ENCODE results near the gene PCA3. TPM values are rescaled to one million over a fixed set of nuclear protein-coding genes. Genes with fewer than 3 reads are reported as not detected.

The PCA3 gene
- total and polyA plus RNA-seq, 2 donors (not counting 3 experiments of a cell fraction or from before 2014, with no cell fraction given) = 0.86 to 2.5 TPM

DNA sequence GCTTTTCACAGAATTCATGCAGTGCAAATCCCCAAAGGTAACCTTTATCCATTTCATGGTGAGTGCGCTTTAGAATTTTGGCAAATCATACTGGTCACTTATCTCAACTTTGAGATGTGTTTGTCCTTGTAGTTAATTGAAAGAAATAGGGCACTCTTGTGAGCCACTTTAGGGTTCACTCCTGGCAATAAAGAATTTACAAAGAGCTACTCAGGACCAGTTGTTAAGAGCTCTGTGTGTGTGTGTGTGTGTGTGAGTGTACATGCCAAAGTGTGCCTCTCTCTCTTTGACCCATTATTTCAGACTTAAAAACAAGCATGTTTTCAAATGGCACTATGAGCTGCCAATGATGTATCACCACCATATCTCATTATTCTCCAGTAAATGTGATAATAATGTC, 21.3 kb downstream of the PCA3 start:
- ChIA-PET POLR2A (no interaction called here), CTCF (interaction anchor here (1.0 to 1.5 kb wide), 2 partner anchors 9 to 24 kb away, joined by 4 read pairs; no protein-coding TSS in a partner anchor)
- FAIRE-seq = no peak
- H4K20me1 ChIP-seq (replicated peaks; ENCODE audit: control insufficient read depth, extremely low read depth, insufficient read depth, low read length) = no peaks in the 10 kb centered on the region
- no peaks in the 10 kb centered on the region for H3K79me2 ChIP-seq (ENCODE audit: control insufficient read depth, insufficient read depth, low read length)
- no peak overlapping the region for H3K27ac ChIP-seq (ENCODE audit: insufficient read depth, low read depth, low read length)
- H3K9me3 ChIP-seq (replicated peaks; ENCODE audit: control insufficient read depth, insufficient read depth, low read length) = no peaks in the 10 kb centered on the region
- H3K9me1 ChIP-seq (replicated peaks; ENCODE audit: control insufficient read depth, extremely low read depth, insufficient read depth, low read length) = no peaks in the 10 kb centered on the region
- no peak for DNase-seq (ENCODE audit: low read depth, low spot score)
- no peak overlapping the region for H2AFZ ChIP-seq (ENCODE audit: low read depth, low read length)
- no peak overlapping the region for H3K9ac ChIP-seq (replicated peaks; ENCODE audit: extremely low read depth, insufficient read depth, low read length)
- no peaks in the 10 kb centered on the region for H3K36me3 ChIP-seq (ENCODE audit: control insufficient read depth in 2 of 2, extremely low read depth in 1 of 2, insufficient read depth in 2 of 2, low read length in 2 of 2)
- no peak overlapping the region for H3K4me3 ChIP-seq (replicated peaks in 1 of 3; ENCODE audit: insufficient read depth in 1 of 3, low read depth in 1 of 3, low read length in 3 of 3)
- BruUV-seq (replicated peaks) = no TSS peak
- no peak for TF ChIP-seq JUN (IDR thresholded peaks at IDR 0.05; ENCODE audit: borderline replicate concordance, insufficient read depth, insufficient read length, low read depth)
- TF ChIP-seq POLR2A (IDR thresholded peaks at IDR 0.05; ENCODE audit: low read depth, low read length) = no peak
- no peak for TF ChIP-seq GATA2 (IDR thresholded peaks at IDR 0.05; ENCODE audit: insufficient read depth, insufficient read length, low read depth, low read length)
- no peak for TF ChIP-seq EZH2 (IDR thresholded peaks at IDR 0.05; ENCODE audit: borderline replicate concordance, low read depth, low read length, severe bottlenecking)
- TF ChIP-seq MYC (IDR thresholded peaks at IDR 0.05; ENCODE audit: low read depth, low read length) = no peak
- no peak for TF ChIP-seq FOS (IDR thresholded peaks at IDR 0.05; ENCODE audit: borderline replicate concordance, insufficient read depth, low read length)
- TF ChIP-seq POLR2AphosphoS5 (IDR thresholded peaks at IDR 0.05; ENCODE audit: insufficient read depth, low read depth, low read length) = no peak
- TF ChIP-seq, protein P1, sequence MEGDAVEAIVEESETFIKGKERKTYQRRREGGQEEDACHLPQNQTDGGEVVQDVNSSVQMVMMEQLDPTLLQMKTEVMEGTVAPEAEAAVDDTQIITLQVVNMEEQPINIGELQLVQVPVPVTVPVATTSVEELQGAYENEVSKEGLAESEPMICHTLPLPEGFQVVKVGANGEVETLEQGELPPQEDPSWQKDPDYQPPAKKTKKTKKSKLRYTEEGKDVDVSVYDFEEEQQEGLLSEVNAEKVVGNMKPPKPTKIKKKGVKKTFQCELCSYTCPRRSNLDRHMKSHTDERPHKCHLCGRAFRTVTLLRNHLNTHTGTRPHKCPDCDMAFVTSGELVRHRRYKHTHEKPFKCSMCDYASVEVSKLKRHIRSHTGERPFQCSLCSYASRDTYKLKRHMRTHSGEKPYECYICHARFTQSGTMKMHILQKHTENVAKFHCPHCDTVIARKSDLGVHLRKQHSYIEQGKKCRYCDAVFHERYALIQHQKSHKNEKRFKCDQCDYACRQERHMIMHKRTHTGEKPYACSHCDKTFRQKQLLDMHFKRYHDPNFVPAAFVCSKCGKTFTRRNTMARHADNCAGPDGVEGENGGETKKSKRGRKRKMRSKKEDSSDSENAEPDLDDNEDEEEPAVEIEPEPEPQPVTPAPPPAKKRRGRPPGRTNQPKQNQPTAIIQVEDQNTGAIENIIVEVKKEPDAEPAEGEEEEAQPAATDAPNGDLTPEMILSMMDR (IDR thresholded peaks at IDR 0.05; ENCODE audit: extremely low read depth in 1 of 2, insufficient read depth in 1 of 2, low read depth in 1 of 2, low read length in 2 of 2) = no peak
- TF ChIP-seq MAX (IDR thresholded peaks at IDR 0.05; ENCODE audit: insufficient read depth, insufficient read length) = no peak
- intact Hi-C loops (cut with micrococcal nuclease) (no loop called here), dilution Hi-C loops (cut with MboI; ENCODE audit: extremely low pct_ligation_motif_present, low sequenced_read_pairs) (no loop called here)
- peaks cover 2 to 3% of the 10 kb centered on the region in 2 experiments for H3K27me3 ChIP-seq (ENCODE audit: control insufficient read depth in 2 of 2, insufficient read depth in 2 of 2, low read length in 2 of 2)
- H3K4me2 ChIP-seq (ENCODE audit: insufficient read depth, low read length) = no peak overlapping the region
- no peaks in the 10 kb centered on the region for H3K4me1 ChIP-seq (ENCODE audit: control insufficient read depth, extremely low read depth, insufficient read depth, low read length)

Measured in endothelial cell of umbilical vein (primary cell).